Activated CD8-positive, alpha-beta memory T cell treated with anti-CD3 and anti-CD28 coated beads for 4 hours (primary cell): ENCODE data around the gene KPNA3.
"Not testable (repeated sequence)": the region's sequence is repeated elsewhere in the genome, so short reads cannot be mapped to it uniquely, and the experiment has no call there.

Source experiments
- DNase-seq, 2 donors: peaks; one replicate each; pipeline ENCODE4 v3.0.0-alpha.2; 2020; ENCODE audit warnings: low read depth in 2 of 2

The KPNA3 gene

GRCh38 chr13:49806126-49806536, 13.6 kb upstream of the KPNA3 start:
- DNase-seq = no peak

- not testable (repeated sequence) for DNase-seq
Observed at GRCh38 chr13:49803047-49803446, 10.6 kb upstream of the KPNA3 start.

GRCh38 chr13:49802426-49802825, 9.9 kb upstream of the KPNA3 start:
- no peak for DNase-seq

GRCh38 chr13:49791711-49792549, 552 bp downstream of the KPNA3 start:
- DNase-seq = peak; percentile 18 to 25

- peak in 1 of 2 donors; percentile 1 for DNase-seq
Observed at GRCh38 chr13:49791315-49791710, 1.2 kb downstream of the KPNA3 start.

GRCh38 chr13:49789968-49790367, 2.5 kb downstream of the KPNA3 start:
- no peak for DNase-seq

- no peak for DNase-seq
Observed at GRCh38 chr13:49786401-49787008, 6.0 kb downstream of the KPNA3 start.

GRCh38 chr13:49784886-49785570, 7.5 kb downstream of the KPNA3 start:
- no peak for DNase-seq

GRCh38 chr13:49783865-49784264, 8.6 kb downstream of the KPNA3 start:
- DNase-seq = no peak

- no peak for DNase-seq
Observed at GRCh38 chr13:49782784-49783183, 9.7 kb downstream of the KPNA3 start.

- no peak for DNase-seq
Observed at GRCh38 chr13:49781806-49782205, 10.7 kb downstream of the KPNA3 start.

GRCh38 chr13:49779721-49780120, 12.8 kb downstream of the KPNA3 start:
- no peak for DNase-seq

- DNase-seq = no peak
Observed at GRCh38 chr13:49777746-49778614, 14.5 kb downstream of the KPNA3 start.

- DNase-seq = no peak
Observed at GRCh38 chr13:49776871-49777270, 15.6 kb downstream of the KPNA3 start.

- DNase-seq = no peak
Observed at GRCh38 chr13:49774376-49775005, 18.0 kb downstream of the KPNA3 start.

GRCh38 chr13:49772828-49773227, 19.7 kb downstream of the KPNA3 start:
- DNase-seq = no peak

- not testable (repeated sequence) for DNase-seq
Observed at GRCh38 chr13:49761811-49762210, 30.7 kb downstream of the KPNA3 start.

- no peak for DNase-seq
Observed at GRCh38 chr13:49760558-49760957, 31.9 kb downstream of the KPNA3 start.

- no peak for DNase-seq
Observed at GRCh38 chr13:49759503-49759902, 33.0 kb downstream of the KPNA3 start.

- DNase-seq = no peak
Observed at GRCh38 chr13:49756263-49756662, 36.2 kb downstream of the KPNA3 start.

- DNase-seq = no peak
Observed at GRCh38 chr13:49754146-49754545, 38.3 kb downstream of the KPNA3 start.
